Measurements from ENCODE around the gene OMP. TPM values are rescaled to one million over a fixed set of nuclear protein-coding genes. Genes with fewer than 3 reads are reported as not detected.
"Not testable (repeated sequence)": the region's sequence is repeated elsewhere in the genome, so short reads cannot be mapped to it uniquely, and the experiment has no call there.

The OMP gene
- total RNA-seq, 1 donor from 2014 or later = not detected

DNA sequence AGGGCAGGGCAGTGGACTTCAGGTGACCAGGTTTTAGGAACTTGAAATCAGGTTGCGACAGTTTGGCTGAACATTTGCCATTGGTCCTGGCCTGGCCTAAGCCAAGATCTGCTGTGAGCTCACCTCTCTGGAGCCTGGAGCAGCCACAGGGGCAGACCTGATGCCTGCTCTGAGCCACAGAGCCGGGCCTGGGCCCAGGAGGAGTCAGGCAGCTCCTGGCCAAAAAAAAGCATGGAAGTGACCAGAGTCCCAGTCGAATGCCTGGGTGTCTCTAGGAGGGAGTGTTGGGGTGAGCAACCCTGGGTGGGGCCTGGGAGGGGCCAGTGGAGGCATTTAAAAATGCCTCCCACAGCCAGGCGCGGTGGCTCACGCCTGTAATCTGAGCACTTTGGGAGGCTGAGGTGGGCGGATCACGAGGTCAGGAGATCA, 6.0 kb upstream of the OMP start:
- Mint-ChIP-seq H3K4me1 (ENCODE audit: low read depth, unreplicated experiment) (no peaks in the 10 kb centered on the region), H3K9me3 (ENCODE audit: unreplicated experiment) (peaks cover 11% of the 10 kb centered on the region)

DNA sequence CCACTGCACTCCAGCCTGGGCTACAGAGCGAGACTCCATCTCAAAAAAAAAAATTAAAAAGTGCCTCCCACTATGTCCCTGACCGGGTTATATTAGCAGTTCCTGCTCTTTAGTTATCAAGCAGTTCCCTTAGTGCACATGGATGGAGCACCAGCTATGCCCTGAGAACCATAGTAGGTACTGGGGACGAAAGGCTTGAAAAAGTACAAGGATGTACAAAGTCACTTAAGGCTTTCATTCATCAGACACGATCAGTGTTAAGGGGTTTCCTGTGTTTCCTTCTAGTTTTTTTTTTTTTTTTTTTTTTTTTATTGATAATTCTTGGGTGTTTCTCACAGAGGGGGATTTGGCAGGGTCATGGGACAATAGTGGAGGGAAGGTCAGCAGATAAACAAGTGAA, 5.5 kb upstream of the OMP start:
- H3K4me1 Mint-ChIP-seq (ENCODE audit: low read depth, unreplicated experiment); H3K4me3 Mint-ChIP-seq (ENCODE audit: unreplicated experiment); H3K27ac Mint-ChIP-seq (ENCODE audit: unreplicated experiment); DNase-seq; H3K9me3 Mint-ChIP-seq (ENCODE audit: unreplicated experiment): not testable (repeated sequence)
- peaks cover 10% of the 10 kb centered on the region for H3K36me3 Mint-ChIP-seq (ENCODE audit: unreplicated experiment)
- peaks cover 10% of the 10 kb centered on the region for H3K27me3 Mint-ChIP-seq (ENCODE audit: unreplicated experiment)

More for the DNA sequence above, 6.0 kb upstream of the OMP start:
- DNase-seq = no peak
- Mint-ChIP-seq H3K4me3 (ENCODE audit: unreplicated experiment) (no peak overlapping the region), H3K27me3 (ENCODE audit: unreplicated experiment) (peaks cover 10% of the 10 kb centered on the region), H3K27ac (ENCODE audit: unreplicated experiment) (peak overlapping the region; percentile 68), H3K36me3 (ENCODE audit: unreplicated experiment) (peaks cover 10% of the 10 kb centered on the region)
- TF ChIP-seq, protein P1, sequence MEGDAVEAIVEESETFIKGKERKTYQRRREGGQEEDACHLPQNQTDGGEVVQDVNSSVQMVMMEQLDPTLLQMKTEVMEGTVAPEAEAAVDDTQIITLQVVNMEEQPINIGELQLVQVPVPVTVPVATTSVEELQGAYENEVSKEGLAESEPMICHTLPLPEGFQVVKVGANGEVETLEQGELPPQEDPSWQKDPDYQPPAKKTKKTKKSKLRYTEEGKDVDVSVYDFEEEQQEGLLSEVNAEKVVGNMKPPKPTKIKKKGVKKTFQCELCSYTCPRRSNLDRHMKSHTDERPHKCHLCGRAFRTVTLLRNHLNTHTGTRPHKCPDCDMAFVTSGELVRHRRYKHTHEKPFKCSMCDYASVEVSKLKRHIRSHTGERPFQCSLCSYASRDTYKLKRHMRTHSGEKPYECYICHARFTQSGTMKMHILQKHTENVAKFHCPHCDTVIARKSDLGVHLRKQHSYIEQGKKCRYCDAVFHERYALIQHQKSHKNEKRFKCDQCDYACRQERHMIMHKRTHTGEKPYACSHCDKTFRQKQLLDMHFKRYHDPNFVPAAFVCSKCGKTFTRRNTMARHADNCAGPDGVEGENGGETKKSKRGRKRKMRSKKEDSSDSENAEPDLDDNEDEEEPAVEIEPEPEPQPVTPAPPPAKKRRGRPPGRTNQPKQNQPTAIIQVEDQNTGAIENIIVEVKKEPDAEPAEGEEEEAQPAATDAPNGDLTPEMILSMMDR (IDR thresholded peaks at IDR 0.05; ENCODE audit: partially characterized antibody, unreplicated experiment) = no peak

DNA sequence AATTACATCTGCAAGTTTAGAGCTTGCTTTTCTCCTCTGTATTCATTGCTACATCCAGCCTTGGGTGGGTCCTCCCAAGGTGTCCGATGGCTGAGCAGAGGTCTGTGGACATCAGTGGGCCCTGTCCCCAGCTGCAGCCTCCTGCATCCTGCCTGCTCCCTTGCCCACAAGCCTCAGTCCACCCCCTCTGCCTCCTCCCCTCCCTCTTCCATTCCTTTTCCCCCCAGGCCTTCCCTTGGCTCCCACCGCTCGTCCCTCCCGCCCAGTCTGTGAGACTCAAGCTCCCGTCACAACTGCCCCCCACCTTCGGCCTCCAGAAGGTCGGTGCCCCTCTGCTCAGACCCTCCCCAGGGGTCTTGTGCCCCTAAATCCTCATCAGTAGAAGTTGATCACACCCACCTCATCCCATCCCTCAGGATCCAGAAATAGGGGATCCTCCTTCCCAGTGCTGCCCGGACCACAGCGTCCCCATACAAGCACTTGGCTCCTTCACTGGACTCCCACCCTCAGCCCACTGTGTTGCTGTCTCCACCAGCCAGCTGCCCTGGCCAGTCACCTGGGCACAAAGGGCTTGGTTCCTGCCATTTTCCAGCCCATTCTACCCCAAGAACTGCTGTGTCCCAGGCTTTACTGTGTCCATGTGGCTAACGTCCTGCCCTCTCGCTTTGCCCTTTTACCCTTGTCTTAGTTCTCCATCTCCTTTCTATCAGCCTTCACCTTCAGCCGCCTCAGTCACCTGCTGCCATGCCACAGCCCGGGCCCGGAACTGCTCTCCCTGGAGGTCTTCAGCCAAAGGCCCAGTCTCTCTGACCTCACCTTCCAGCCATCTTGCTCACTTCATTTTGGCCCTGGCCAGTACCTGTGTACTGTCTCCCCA, 2.2 kb upstream of the OMP start:
- DNase-seq = no peak
- no peak overlapping the region for H3K4me3 Mint-ChIP-seq (ENCODE audit: unreplicated experiment)
- peaks cover 17% of the 10 kb centered on the region for H3K27me3 Mint-ChIP-seq (ENCODE audit: unreplicated experiment)
- TF ChIP-seq, protein P1 (IDR thresholded peaks at IDR 0.05; ENCODE audit: partially characterized antibody, unreplicated experiment) = no peak
- H3K4me1 Mint-ChIP-seq (ENCODE audit: low read depth, unreplicated experiment) = peaks cover 7% of the 10 kb centered on the region
- H3K27ac Mint-ChIP-seq (ENCODE audit: unreplicated experiment) = no peak overlapping the region
- H3K9me3 Mint-ChIP-seq (ENCODE audit: unreplicated experiment) = peaks cover 10% of the 10 kb centered on the region
- peaks cover 10% of the 10 kb centered on the region for H3K36me3 Mint-ChIP-seq (ENCODE audit: unreplicated experiment)

DNA sequence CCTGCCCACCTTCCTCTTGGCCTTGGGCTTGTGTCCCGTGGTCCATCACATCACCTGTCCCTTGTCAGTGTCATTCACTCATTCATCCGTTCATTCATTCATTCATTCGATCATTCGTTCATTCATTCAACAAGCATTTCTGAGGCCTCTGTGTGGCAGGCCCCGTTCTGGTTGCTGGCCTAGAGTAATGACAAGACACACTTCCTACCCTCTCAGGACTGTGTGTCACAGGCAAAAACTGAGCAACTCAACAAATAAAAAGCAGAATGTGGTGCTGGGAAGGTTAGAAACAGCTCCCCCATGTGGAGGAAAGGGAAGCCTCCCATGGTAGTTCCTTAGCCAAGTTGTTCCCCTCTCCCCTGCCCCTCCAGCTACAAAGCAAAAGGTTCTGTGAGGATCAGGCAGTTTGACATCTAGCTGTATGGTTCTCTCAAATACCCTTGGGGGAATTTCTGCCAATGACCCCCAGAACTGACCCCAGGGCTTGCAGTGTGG, 1.6 kb upstream of the OMP start:
- TF ChIP-seq, protein P1 (IDR thresholded peaks at IDR 0.05; ENCODE audit: partially characterized antibody, unreplicated experiment) = peak; percentile 22
- H3K27ac Mint-ChIP-seq (ENCODE audit: unreplicated experiment) = no peak overlapping the region
- peaks cover 7% of the 10 kb centered on the region for H3K4me1 Mint-ChIP-seq (ENCODE audit: low read depth, unreplicated experiment)
- DNase-seq = no peak
- H3K36me3 Mint-ChIP-seq (ENCODE audit: unreplicated experiment) = peaks cover 10% of the 10 kb centered on the region
- H3K9me3 Mint-ChIP-seq (ENCODE audit: unreplicated experiment) = peaks cover 8% of the 10 kb centered on the region
- H3K27me3 Mint-ChIP-seq (ENCODE audit: unreplicated experiment) = peaks cover 17% of the 10 kb centered on the region
- no peak overlapping the region for H3K4me3 Mint-ChIP-seq (ENCODE audit: unreplicated experiment)

DNA sequence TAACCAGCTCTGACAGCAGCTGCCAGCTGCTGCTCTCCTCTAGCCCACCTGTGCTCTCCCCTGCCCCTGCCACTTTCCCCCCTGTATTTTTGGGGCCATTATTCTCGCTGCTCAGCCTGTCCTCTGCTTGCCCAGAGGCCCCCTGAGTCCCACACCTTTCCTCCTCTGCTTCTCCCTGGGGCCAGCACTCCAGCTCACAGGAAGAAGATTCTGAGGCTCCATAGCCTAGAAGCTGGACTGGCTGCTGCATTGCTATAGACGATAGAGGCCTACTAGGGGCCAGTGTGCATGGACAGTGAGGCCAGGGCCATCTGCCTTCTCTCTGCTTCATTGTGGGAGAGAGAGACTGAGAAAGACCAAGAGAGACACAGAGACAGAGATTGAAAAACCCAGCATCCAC, 679 bp downstream of the OMP start:
- Mint-ChIP-seq H3K4me1 (ENCODE audit: low read depth, unreplicated experiment) (peaks cover 7% of the 10 kb centered on the region), H3K4me3 (ENCODE audit: unreplicated experiment) (no peak overlapping the region), H3K27me3 (ENCODE audit: unreplicated experiment) (peaks cover 21% of the 10 kb centered on the region), H3K9me3 (ENCODE audit: unreplicated experiment) (peaks cover 8% of the 10 kb centered on the region), H3K36me3 (ENCODE audit: unreplicated experiment) (peaks cover 10% of the 10 kb centered on the region), H3K27ac (ENCODE audit: unreplicated experiment) (no peak overlapping the region)
- DNase-seq = no peak
- TF ChIP-seq, protein P1 (IDR thresholded peaks at IDR 0.05; ENCODE audit: partially characterized antibody, unreplicated experiment) = no peak
